SK-N-SH treated with all-trans-retinoic acid at 6 μM for 48 hours (cell line): ENCODE results near the gene FOXS1.

ENCODE experiments used
- ATAC-seq: fragments of 200-7000 bp; cut with Tn5 transposase; 3 replicates; pipeline ENCODE4 v1.9.1; 2020; ENCODE audit warnings: mild to moderate bottlenecking, moderate library complexity
- ARNTL ChIP-seq: fragments of 450-650 bp; formaldehyde crosslinking; IDR thresholded peaks from 2 replicates; pipeline ENCODE4 v1.5.0; 2020; ENCODE audit warnings: low read depth, mild to moderate bottlenecking, moderate library complexity, borderline replicate concordance
- BACH2 ChIP-seq: fragments of 250-450 bp; sonication (Bioruptor Pico); IDR thresholded peaks from 2 replicates; pipeline ENCODE4 v1.9.0; 2021; ENCODE audit warnings: mild to moderate bottlenecking, borderline replicate concordance
- CREB5 ChIP-seq: fragments of 250-450 bp; sonication (Bioruptor Pico); IDR thresholded peaks from 2 replicates; pipeline ENCODE4 v1.5.1; 2020; ENCODE audit warnings: low read depth, mild to moderate bottlenecking, moderate library complexity
- CSDC2 ChIP-seq: fragments of 250-450 bp; sonication (Bioruptor Pico); IDR thresholded peaks from 2 replicates; pipeline ENCODE4 v1.5.0; 2020; ENCODE audit warnings: mild to moderate bottlenecking, moderate library complexity
- ESRRG ChIP-seq: fragments of 250-450 bp; sonication (Bioruptor Pico); IDR thresholded peaks from 2 replicates; pipeline ENCODE4 v1.6.1; 2021; ENCODE audit warnings: mild to moderate bottlenecking
- GLIS3 ChIP-seq: fragments of 250-450 bp; sonication (Bioruptor Pico); IDR thresholded peaks from 2 replicates; pipeline ENCODE4 v1.5.0; 2020; ENCODE audit warnings: mild to moderate bottlenecking, moderate library complexity
- ISL1 ChIP-seq: fragments of 250-450 bp; sonication (Bioruptor Pico); IDR thresholded peaks from 2 replicates; pipeline ENCODE4 v2.1.2; 2022; ENCODE audit warnings: mild to moderate bottlenecking, moderate library complexity
- OSR1 ChIP-seq: fragments of 250-450 bp; sonication (Bioruptor Pico); IDR thresholded peaks from 2 replicates; pipeline ENCODE4 v1.8.0; 2022; ENCODE audit warnings: moderate library complexity, mild to moderate bottlenecking, inconsistent platforms
- PATZ1 ChIP-seq: fragments of 250-450 bp; sonication (Bioruptor Pico); IDR thresholded peaks from 2 replicates; pipeline ENCODE4 v1.8.0; 2020; ENCODE audit warnings: mild to moderate bottlenecking, moderate library complexity, borderline replicate concordance
- PPARA ChIP-seq: fragments of 250-450 bp; sonication (Bioruptor Pico); IDR thresholded peaks from 2 replicates; pipeline ENCODE4 v1.5.0; 2020; ENCODE audit warnings: mild to moderate bottlenecking, borderline replicate concordance
- RARB ChIP-seq: fragments of 250-450 bp; sonication (Bioruptor Pico); IDR thresholded peaks from 2 replicates; pipeline ENCODE4 v1.8.0; 2021; ENCODE audit warnings: mild to moderate bottlenecking, moderate library complexity
- SNAI2 ChIP-seq: fragments of 250-450 bp; sonication (Bioruptor Pico); IDR thresholded peaks from 2 replicates; pipeline ENCODE4 v1.5.0; 2020; ENCODE audit warnings: mild to moderate bottlenecking, moderate library complexity
- TCF4 ChIP-seq: fragments of 250-450 bp; sonication (Bioruptor Pico); IDR thresholded peaks from 2 replicates; pipeline ENCODE4 v1.8.0; 2021; ENCODE audit warnings: mild to moderate bottlenecking, moderate library complexity, borderline replicate concordance
- TOX ChIP-seq: fragments of 250-450 bp; sonication (Bioruptor Pico); IDR thresholded peaks from 2 replicates; pipeline ENCODE4 v1.8.0; 2021; ENCODE audit warnings: mild to moderate bottlenecking, moderate library complexity, borderline replicate concordance
- TSHZ2 ChIP-seq: fragments of 250-450 bp; sonication (Bioruptor Pico); IDR thresholded peaks from 2 replicates; pipeline ENCODE4 v1.5.0; 2020; ENCODE audit warnings: mild to moderate bottlenecking, moderate library complexity
- ZC3H10 ChIP-seq: fragments of 250-450 bp; sonication (Bioruptor Pico); IDR thresholded peaks from 2 replicates; pipeline ENCODE4 v1.5.1; 2021; ENCODE audit warnings: mild to moderate bottlenecking, moderate library complexity
- ZFP3 ChIP-seq: fragments of 250-450 bp; sonication (Bioruptor Pico); IDR thresholded peaks from 2 replicates; pipeline ENCODE4 v1.5.0; 2020; ENCODE audit warnings: mild to moderate bottlenecking, moderate library complexity
- ZFP30 ChIP-seq: fragments of 450-650 bp; formaldehyde crosslinking; IDR thresholded peaks from 2 replicates; pipeline ENCODE4 v1.5.0; 2022; ENCODE audit warnings: mild to moderate bottlenecking, moderate library complexity
- ZNF565 ChIP-seq: fragments of 450-650 bp; formaldehyde crosslinking; conservative IDR thresholded peaks from 2 replicates; pipeline ENCODE4 v1.5.0; 2020; ENCODE audit warnings: low read depth, mild to moderate bottlenecking, moderate library complexity
- ZNF8 ChIP-seq: fragments of 450-650 bp; formaldehyde crosslinking; IDR thresholded peaks from 2 replicates; pipeline ENCODE4 v1.5.0; 2020; ENCODE audit warnings: mild to moderate bottlenecking, moderate library complexity

Gene FOXS1

GRCh38 chr20:31858760-31859083, 13.3 kb upstream of the FOXS1 start:
- TF ChIP-seq ZNF8 (CRISPR knock-in tag) (no peak), PATZ1 (CRISPR knock-in tag) (no peak), TSHZ2 (CRISPR knock-in tag) (no peak)
- no peak for ATAC-seq

- no peak for ATAC-seq
- no peak for TF ChIP-seq ZFP3 (CRISPR knock-in tag)
- TF ChIP-seq PPARA = no peak
- no peak for TF ChIP-seq OSR1
- TF ChIP-seq ZFP30 (CRISPR knock-in tag) = no peak
These were observed 12.7 kb upstream of the FOXS1 start for GRCh38 chr20:31857861-31858759.

- no peak for TF ChIP-seq ZFP30 (CRISPR knock-in tag)
- no peak for TF ChIP-seq ARNTL (CRISPR knock-in tag)
- TF ChIP-seq PATZ1 (CRISPR knock-in tag) = no peak
- no peak for TF ChIP-seq ZNF565 (CRISPR knock-in tag)
- TF ChIP-seq ZFP3 (CRISPR knock-in tag) = no peak
- no peak for TF ChIP-seq ESRRG (CRISPR knock-in tag)
- TF ChIP-seq BACH2 (CRISPR knock-in tag) = no peak
- TF ChIP-seq SNAI2 (CRISPR knock-in tag) = no peak
- no peak for TF ChIP-seq OSR1
- no peak for TF ChIP-seq PPARA
- no peak for TF ChIP-seq ISL1
- TF ChIP-seq RARB (CRISPR knock-in tag) = no peak
- no peak for TF ChIP-seq CSDC2
- no peak for TF ChIP-seq ZC3H10 (CRISPR knock-in tag)
- TF ChIP-seq TCF4 = no peak
- no peak for TF ChIP-seq TSHZ2 (CRISPR knock-in tag)
- TF ChIP-seq, all 23 proteins: peak for 0
These were observed 11.1 kb upstream of the FOXS1 start for GRCh38 chr20:31856516-31856915.

GRCh38 chr20:31853481-31853880, 8.1 kb upstream of the FOXS1 start:
- TF ChIP-seq CREB5 (no peak), ESRRG (CRISPR knock-in tag) (no peak), SNAI2 (CRISPR knock-in tag) (no peak), TOX (CRISPR knock-in tag) (no peak), PATZ1 (CRISPR knock-in tag) (no peak), GLIS3 (CRISPR knock-in tag) (no peak), ZNF565 (CRISPR knock-in tag) (no peak), ISL1 (no peak), CSDC2 (no peak)
- ATAC-seq = no peak

More at GRCh38 chr20:31856516-31856915, 11.1 kb upstream of the FOXS1 start:
- ATAC-seq = no peak
